Muscle of arm (tissue), 12 donors: ENCODE results near the gene CKS1B. TPM values are rescaled to one million over a fixed set of nuclear protein-coding genes. Genes with fewer than 3 reads are reported as not detected.
A peak's percentile ranks its signal among the peaks of the same experiment; 100 is the strongest.
"Not testable (repeated sequence)": the region's sequence is repeated elsewhere in the genome, so short reads cannot be mapped to it uniquely, and the experiment has no call there.

ENCODE experiments used
- DNase-seq: peaks from one replicate; pipeline ENCODE4 v3.0.0-alpha.2; 2013
- polyA plus RNA-seq, 12 donors: library from polyadenylated mRNA; unstranded; fragments of 120-200 nt; gene quantifications; one replicate each; pipeline ENCODE4 v1.2.1, GENCODE V29; 2013; ENCODE audit not compliant: insufficient read length in 12 of 12

Gene CKS1B
- polyA plus RNA-seq, 12 donors = 44.1 to 77.4 (median 65.4) TPM; not detected in 1

GRCh38 chr1:154962156-154962749, 12.2 kb upstream of the CKS1B start:
- no peak for DNase-seq

GRCh38 chr1:154962795-154963330, 11.6 kb upstream of the CKS1B start:
- no peak for DNase-seq

- no peak for DNase-seq
Measured at GRCh38 chr1:154963643-154964042, 10.8 kb upstream of the CKS1B start.

- DNase-seq = no peak
Measured at GRCh38 chr1:154964359-154964758, 10.1 kb upstream of the CKS1B start.

- no peak for DNase-seq
Measured at GRCh38 chr1:154966111-154966510, 8.4 kb upstream of the CKS1B start.

GRCh38 chr1:154967331-154967950, 7.0 kb upstream of the CKS1B start:
- no peak for DNase-seq

GRCh38 chr1:154968731-154969130, 5.8 kb upstream of the CKS1B start:
- no peak for DNase-seq

GRCh38 chr1:154969246-154969645, 5.2 kb upstream of the CKS1B start:
- DNase-seq = no peak

GRCh38 chr1:154969860-154970452, 4.5 kb upstream of the CKS1B start:
- peak; percentile 51 for DNase-seq

- peak; percentile 97 for DNase-seq
Measured at GRCh38 chr1:154970631-154971340, 3.7 kb upstream of the CKS1B start, which contains the start of gene SHC1. TSS of gene SHC1 (minus strand) at chr1:154970747. CDS start at chr1:154970526, 221 bp downstream.

- no peak for DNase-seq
Measured at GRCh38 chr1:154971341-154971998, 3.0 kb upstream of the CKS1B start.

GRCh38 chr1:154972213-154972516, 2.3 kb upstream of the CKS1B start:
- DNase-seq = no peak

GRCh38 chr1:154972517-154973343, 1.8 kb upstream of the CKS1B start:
- DNase-seq = peak; percentile 32

- peak; percentile 94 for DNase-seq
Measured at GRCh38 chr1:154973344-154974101, 958 bp upstream of the CKS1B start.

- DNase-seq = peak; percentile 99
Measured at GRCh38 chr1:154974808-154975408, 427 bp downstream of the CKS1B start.

- peak; percentile 51 for DNase-seq
Measured at GRCh38 chr1:154975409-154976059, 1.1 kb downstream of the CKS1B start.

- DNase-seq = not testable (repeated sequence)
Measured at GRCh38 chr1:154977762-154978161, 3.3 kb downstream of the CKS1B start.

GRCh38 chr1:154978360-154978759, 3.9 kb downstream of the CKS1B start:
- DNase-seq = no peak

GRCh38 chr1:154982341-154982740, 7.9 kb downstream of the CKS1B start:
- no peak for DNase-seq
